Measurements from ENCODE around the gene RPL36AL. TPM values are rescaled to one million over a fixed set of nuclear protein-coding genes. Genes with fewer than 3 reads are reported as not detected.
A peak's percentile ranks its signal among the peaks of the same experiment; 100 is the strongest.

RPL36AL gene
- total and polyA plus RNA-seq, 10 of the 15 experiments (the other 5 are each of a cell fraction or from before 2014, with no cell fraction given) = 222 to 1,379 (median 545) TPM

GRCh38 chr14:49621114-49621881, 872 bp upstream of the RPL36AL start (continued):
- TF ChIP-seq TCF3 (IDR thresholded peaks at IDR 0.05; ENCODE audit: borderline replicate concordance, insufficient read depth, low read depth, low read length) = no peak
- no peak for TF ChIP-seq CBX3 (IDR thresholded peaks at IDR 0.05; ENCODE audit: borderline replicate concordance, low read depth)
- TF ChIP-seq NKRF (conservative IDR thresholded peaks at IDR 0.05) = peak; percentile 70; the same call in 1 of the 2 replicates
- no peak for TF ChIP-seq POLR2AphosphoS2 (IDR thresholded peaks at IDR 0.05; ENCODE audit: low read depth, low read length)
- TF ChIP-seq E4F1 (IDR thresholded peaks at IDR 0.05; ENCODE audit: borderline replicate concordance, partially characterized antibody) = no peak
- TF ChIP-seq IKZF1 (conservative IDR thresholded peaks at IDR 0.05) = peak; percentile 76
- TF ChIP-seq LARP7 (IDR thresholded peaks at IDR 0.05) = peak; percentile 79
- TF ChIP-seq BCL3 (IDR thresholded peaks at IDR 0.05; ENCODE audit: borderline replicate concordance, insufficient read depth, low read depth, low read length, poor library complexity, severe bottlenecking) = no peak
- TF ChIP-seq DPF2 (IDR thresholded peaks at IDR 0.05) = no peak
- no peak for TF ChIP-seq KAT2A (conservative IDR thresholded peaks at IDR 0.05; ENCODE audit: control insufficient read depth, low read depth, low read length)
- no peak for TF ChIP-seq SKIL (IDR thresholded peaks at IDR 0.05; ENCODE audit: low read depth, poor library complexity, severe bottlenecking)
- TF ChIP-seq SPI1 (IDR thresholded peaks at IDR 0.05; ENCODE audit: borderline replicate concordance, insufficient read depth, low read depth, low read length) = no peak
- no peak for TF ChIP-seq ZNF384 (IDR thresholded peaks at IDR 0.05; ENCODE audit: borderline replicate concordance, low read depth, low read length)
- no peak for TF ChIP-seq USF1 (IDR thresholded peaks at IDR 0.05; ENCODE audit: borderline replicate concordance, extremely low read length, insufficient read depth, low read depth, low read length)
- 0 out of 2 replicates have a peak, but pooled peaks have one; percentile 42 for TF ChIP-seq TCF12 (IDR thresholded peaks at IDR 0.05; ENCODE audit: low read depth, low read length)
- TF ChIP-seq ZNF217 (IDR thresholded peaks at IDR 0.05) = peak; percentile 81; the same call in 1 of the 2 replicates
- TF ChIP-seq EED (IDR thresholded peaks at IDR 0.05; ENCODE audit: low read depth) = 0 out of 2 replicates have a peak, but pooled peaks have one; percentile 15
- TF ChIP-seq SUZ12 (IDR thresholded peaks at IDR 0.05; ENCODE audit: unreplicated experiment) = no peak
- peak; percentile 44; the same call in 1 of the 2 replicates for TF ChIP-seq SIN3A (IDR thresholded peaks at IDR 0.05; ENCODE audit: low read depth, low read length)
